ENCODE data around the gene METTL9. TPM values are rescaled to one million over a fixed set of nuclear protein-coding genes. Genes with fewer than 3 reads are reported as not detected.
"Not testable (repeated sequence)": the region's sequence is repeated elsewhere in the genome, so short reads cannot be mapped to it uniquely, and the experiment has no call there.

Gene METTL9
- total RNA-seq, 1 donor from 2014 or later = 43.7 TPM

DNA sequence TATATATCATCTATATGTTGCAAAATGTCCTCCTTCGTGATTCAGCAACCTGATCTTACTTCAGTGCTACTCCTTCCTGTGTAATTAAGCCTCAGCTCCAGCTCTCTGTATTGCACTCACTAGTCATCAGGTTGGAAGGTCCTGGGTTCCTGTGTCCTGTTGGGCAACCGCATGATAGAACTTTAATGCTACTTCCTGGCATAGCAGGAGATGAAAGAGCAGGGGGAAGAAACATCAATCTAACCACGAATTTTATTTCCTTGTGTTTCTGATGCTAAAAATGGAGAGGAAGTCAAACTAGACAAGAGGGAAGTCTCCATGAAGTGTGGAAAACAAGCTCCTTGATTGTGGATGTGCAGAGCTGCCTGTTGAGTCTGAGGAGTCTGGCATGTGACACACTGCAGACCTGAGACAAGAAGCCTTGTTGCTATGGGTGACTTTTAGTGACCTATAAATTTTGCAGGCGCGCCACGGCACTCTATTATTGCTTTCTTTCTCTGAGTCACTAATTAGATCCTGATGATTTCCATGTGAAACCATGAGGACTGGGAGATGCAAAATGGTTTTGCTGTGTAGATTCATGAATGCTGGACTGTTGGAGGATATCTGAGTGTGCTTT is 27.4 kb downstream of the METTL9 start:
- peak; percentile 34 for ATAC-seq
- intact Hi-C loops (cut with DNase I) = no loop called here

GRCh38 chr16:21628121-21628726 is 28.8 kb downstream of the METTL9 start:
- ATAC-seq (no peak), DNase-seq (ENCODE audit: missing footprints) (no peak)
- intact Hi-C loops (cut with DNase I) = no loop called here

More for the DNA sequence above, 27.4 kb downstream of the METTL9 start:
- no peak for DNase-seq (ENCODE audit: missing footprints)

GRCh38 chr16:21628772-21629171 is 29.4 kb downstream of the METTL9 start:
- intact Hi-C loops (cut with DNase I) = no loop called here
- ATAC-seq (no peak), DNase-seq (ENCODE audit: missing footprints) (no peak)

- intact Hi-C loops (cut with DNase I); DNase-seq (ENCODE audit: missing footprints); ATAC-seq: not testable (repeated sequence)
Observed at GRCh38 chr16:21629616-21630539, 30.5 kb downstream of the METTL9 start.

DNA sequence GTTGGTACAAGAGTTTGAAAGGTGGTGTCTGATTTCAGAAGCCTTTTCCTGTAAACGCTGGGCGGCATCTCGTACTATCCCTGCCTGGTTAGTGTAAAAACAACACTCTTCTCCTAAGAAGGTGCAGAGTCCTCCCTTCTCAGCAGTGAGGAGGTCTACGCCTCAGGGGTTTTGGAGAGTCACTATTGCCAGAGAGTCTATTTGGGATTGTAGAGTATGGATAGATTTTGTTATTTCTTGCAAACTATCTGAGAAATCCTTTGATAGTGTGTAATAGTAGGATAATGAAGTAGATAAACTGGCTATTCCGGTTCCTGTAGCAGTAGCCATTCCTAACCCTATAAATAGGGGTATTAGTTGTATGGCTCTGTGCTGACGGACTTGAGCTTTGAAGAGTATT is 31.5 kb downstream of the METTL9 start:
- ATAC-seq; DNase-seq (ENCODE audit: missing footprints); intact Hi-C loops (cut with DNase I): not testable (repeated sequence)

DNA sequence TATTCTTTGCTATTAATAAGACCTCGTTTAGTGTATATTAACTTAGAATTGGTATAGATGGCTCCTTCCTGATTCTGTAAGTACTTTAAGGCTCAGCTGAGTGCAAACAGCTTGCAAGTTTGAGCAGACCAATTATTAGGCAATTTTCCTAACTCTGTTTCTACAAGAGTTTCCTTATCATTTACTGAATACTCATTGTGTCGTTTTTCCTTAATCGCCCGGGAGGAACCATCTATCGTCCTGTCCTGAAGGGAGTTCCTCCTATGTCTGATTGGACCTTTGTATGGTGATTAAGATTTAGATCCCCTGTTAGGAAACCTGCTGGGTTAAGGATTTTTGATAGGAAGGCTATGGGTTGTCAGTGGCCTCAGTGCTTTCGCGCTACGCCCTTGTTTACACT is 32.0 kb downstream of the METTL9 start:
- DNase-seq (ENCODE audit: missing footprints); ATAC-seq; intact Hi-C loops (cut with DNase I): not testable (repeated sequence)

DNA sequence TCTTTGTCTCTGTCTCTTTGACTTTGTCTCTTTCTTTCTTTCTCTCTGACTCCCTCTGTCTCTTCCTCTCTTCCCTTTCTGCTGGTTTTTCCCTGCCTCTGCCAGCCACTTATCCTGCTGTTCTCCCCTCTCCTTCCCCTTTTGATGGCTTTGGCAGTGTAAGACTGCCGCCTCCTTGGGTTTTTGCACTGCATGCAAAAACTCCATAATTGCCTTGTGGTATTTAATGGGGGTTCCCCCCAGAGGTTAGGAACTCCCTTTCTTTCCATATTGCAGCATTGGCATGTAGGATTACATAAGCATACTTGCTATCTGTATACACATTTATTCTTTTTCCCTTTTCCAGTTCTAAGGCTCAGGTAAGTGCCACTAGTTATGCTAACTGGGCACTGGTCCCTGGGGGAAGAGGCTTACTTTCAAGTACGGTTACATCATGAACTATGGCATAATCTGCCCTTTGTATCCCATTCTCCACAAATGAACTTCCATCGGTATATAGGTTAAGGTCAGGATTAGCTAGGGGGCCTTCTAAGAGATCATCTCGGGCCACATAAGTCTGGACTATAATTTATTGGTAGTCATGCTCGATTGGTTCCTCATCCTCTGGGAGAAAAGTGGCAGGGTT is 32.7 kb downstream of the METTL9 start:
- intact Hi-C loops (cut with DNase I); ATAC-seq; DNase-seq (ENCODE audit: missing footprints): not testable (repeated sequence)

- no peak for ATAC-seq
Observed at GRCh38 chr16:21634216-21634615, 34.8 kb downstream of the METTL9 start.

DNA sequence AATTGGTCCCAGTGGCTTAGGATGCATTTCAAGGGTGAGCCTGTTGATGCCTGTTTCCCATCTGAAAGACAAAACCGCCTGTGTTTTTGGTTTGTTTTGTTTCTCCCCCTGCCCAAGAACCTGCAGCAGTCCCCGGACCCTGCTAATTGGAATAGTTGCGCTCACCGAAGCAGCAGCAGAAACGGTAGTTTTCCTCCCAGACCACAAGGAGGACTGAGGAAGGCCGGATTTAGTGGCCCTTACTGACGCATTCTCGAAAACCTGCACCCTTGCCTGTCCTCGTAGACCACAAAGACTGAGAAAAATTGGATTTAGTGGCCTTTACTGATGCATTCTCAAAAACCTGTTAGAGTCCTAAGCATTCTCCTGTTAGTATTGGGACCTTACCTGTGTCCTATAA is 36.3 kb downstream of the METTL9 start:
- intact Hi-C loops (cut with DNase I); ATAC-seq; DNase-seq (ENCODE audit: missing footprints): not testable (repeated sequence)

More at GRCh38 chr16:21634216-21634615, 34.8 kb downstream of the METTL9 start:
- no peak for DNase-seq (ENCODE audit: missing footprints)
- intact Hi-C loops (cut with DNase I) = no loop called here

- intact Hi-C loops (cut with DNase I) = no loop called here
- ATAC-seq (no peak), DNase-seq (ENCODE audit: missing footprints) (no peak)
Observed at GRCh38 chr16:21637032-21637968, 37.9 kb downstream of the METTL9 start.

DNA sequence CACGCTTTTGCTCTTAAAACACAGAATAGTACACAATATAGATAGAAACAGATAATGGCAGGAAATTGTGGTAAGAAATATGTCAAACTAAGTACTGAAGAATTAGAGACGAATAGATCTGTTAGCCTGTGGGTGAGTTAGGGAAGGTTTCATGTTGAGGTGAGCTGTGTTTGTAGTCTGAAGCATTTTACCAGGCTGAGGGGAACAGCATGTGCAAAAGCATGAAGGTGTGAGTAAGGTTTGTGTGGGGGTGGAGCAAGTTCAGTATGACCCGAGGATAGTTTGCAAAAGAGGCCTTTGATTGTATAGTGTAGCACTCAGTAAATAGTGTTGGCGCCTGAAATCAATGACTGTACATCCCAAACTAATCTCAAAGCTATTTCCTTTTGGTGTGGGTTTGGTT is 39.2 kb downstream of the METTL9 start:
- DNase-seq (ENCODE audit: missing footprints) (no peak), ATAC-seq (no peak)
- intact Hi-C loops (cut with DNase I) = no loop called here

DNA sequence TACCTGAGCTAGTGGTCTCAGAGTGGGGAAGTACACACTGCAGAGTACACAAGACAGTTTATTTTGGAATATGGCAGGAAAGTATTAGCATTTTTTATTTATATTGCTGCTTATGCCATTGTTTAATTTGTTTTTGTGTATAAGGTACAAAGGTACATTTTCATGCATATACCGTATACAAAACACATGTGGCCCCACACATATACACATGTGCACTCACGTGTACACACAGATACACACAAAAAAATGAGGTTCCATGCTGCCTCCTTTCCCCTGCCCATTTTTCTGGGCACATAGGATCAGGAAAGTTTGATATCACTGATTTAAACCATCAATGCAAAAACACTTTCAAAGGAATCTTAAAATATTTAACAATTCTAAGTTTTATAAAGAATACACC is 40.1 kb downstream of the METTL9 start:
- intact Hi-C loops (cut with DNase I) = no loop called here
- DNase-seq (ENCODE audit: missing footprints) (no peak), ATAC-seq (no peak)

DNA sequence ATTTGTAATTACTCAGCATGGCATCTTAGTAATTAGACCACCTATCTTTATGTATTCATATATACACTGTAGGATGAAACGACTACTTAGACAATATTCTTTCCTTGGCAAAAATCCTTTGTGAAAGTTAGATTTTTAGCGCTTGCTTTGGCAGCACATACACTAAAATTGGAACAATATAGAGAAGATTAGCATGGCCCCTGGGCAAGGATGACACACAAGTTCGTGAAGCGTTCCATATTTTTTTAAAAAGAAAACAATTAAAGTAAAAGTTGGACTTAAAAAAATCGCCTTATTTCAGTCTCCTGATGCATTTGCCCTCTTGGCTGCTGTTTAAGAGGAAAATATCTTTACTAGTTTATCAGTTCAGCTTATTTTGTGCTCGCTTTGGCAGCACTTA is 42.5 kb downstream of the METTL9 start:
- no peak for DNase-seq (ENCODE audit: missing footprints)
- intact Hi-C loops (cut with DNase I) = loop anchor here (2.0 kb wide), 1 partner anchor 57 kb away; no protein-coding TSS in a partner anchor
- no peak for ATAC-seq

- intact Hi-C loops (cut with DNase I) = no loop called here
- DNase-seq (ENCODE audit: missing footprints) (no peak), ATAC-seq (no peak)
Observed at GRCh38 chr16:21642861-21643260, 43.5 kb downstream of the METTL9 start.

DNA sequence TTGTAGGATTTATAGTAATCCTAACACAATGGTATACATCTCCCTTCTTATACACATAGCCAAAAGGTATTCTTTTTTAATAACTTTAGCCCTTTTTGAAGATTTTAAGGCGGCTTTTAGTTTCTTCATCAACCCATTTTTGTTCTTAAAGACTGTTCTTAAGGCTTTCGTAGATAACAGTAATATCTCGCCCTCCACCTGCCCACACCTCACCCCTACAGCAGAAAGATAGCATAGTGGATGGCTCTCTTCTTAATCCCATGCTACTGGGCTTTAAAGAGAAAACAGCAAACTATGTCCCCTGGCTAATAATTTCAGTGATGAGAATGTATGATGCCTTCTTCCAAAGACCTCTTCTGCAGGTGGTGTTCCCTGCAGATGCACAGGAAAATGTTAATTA is 44.4 kb downstream of the METTL9 start:
- DNase-seq (ENCODE audit: missing footprints) (no peak), ATAC-seq (no peak)
- intact Hi-C loops (cut with DNase I) = no loop called here

DNA sequence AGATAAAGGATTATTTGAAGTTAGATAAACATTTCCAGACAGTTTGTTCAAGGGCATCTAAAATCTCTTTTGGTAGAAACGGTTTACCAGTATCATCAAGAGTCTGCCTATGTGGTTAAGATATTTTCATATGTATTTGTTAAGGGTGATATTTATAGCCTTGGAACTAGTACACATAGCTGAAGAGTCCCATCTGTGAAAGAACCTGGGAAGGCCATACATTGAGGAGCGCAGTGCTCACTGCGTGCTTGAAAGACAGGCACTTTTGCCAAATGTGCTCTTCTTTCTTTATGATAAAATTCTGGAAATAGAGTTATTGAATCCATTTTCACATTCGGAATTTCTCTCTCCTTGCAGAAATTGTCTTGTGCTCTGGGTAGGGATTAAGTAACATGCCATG is 45.3 kb downstream of the METTL9 start:
- no peak for ATAC-seq
- intact Hi-C loops (cut with DNase I) = no loop called here
- DNase-seq (ENCODE audit: missing footprints) = no peak

- no peak for ATAC-seq
- intact Hi-C loops (cut with DNase I) = no loop called here
- no peak for DNase-seq (ENCODE audit: missing footprints)
Observed at GRCh38 chr16:21645261-21645721, 45.9 kb downstream of the METTL9 start.

DNA sequence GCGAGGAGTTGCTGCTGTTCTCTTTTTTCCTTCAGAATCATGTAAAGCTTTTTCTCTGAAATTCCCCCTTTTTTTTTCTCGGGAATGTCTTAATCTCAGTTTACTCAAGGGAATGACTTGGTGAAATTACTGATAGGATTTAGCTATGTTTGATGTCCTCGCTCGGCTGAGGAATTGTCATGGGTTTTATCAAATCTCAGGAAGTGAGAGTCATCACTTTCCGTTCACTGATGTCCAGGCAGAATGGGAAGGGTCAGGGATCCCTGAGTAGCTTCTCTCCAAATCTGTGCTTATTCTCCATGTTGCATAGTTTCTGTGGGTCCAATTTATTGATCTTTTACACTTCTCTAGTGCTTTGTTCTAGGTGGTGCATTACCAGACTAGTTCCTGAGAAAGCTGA is 46.7 kb downstream of the METTL9 start:
- DNase-seq (ENCODE audit: missing footprints) = no peak
- ATAC-seq = no peak
- intact Hi-C loops (cut with DNase I) = no loop called here
